NCI-H69 (cell line): ENCODE results near the gene RIMBP2.

Experiments used
- DNase-seq: peaks from one replicate; lab custom pipeline; 2025; lab: John Stamatoyannopoulos, UW

RIMBP2 gene

GRCh38 chr12:130737731-130738130 lies 21.6 kb upstream of the RIMBP2 start:
- no peak for DNase-seq

GRCh38 chr12:130729344-130729743 lies 13.2 kb upstream of the RIMBP2 start:
- DNase-seq = no peak

GRCh38 chr12:130728158-130729058 lies 12.3 kb upstream of the RIMBP2 start:
- no peak for DNase-seq

GRCh38 chr12:130719263-130719859 lies 3.3 kb upstream of the RIMBP2 start:
- DNase-seq = no peak

- DNase-seq = no peak
These were observed 1.7 kb upstream of the RIMBP2 start for GRCh38 chr12:130717752-130718151.

GRCh38 chr12:130716969-130717366 lies 869 bp upstream of the RIMBP2 start:
- DNase-seq = no peak

- peak; percentile 53 for DNase-seq
These were observed 725 bp downstream of the RIMBP2 start for GRCh38 chr12:130715150-130715997.

GRCh38 chr12:130714591-130715149 lies 1.4 kb downstream of the RIMBP2 start:
- DNase-seq = peak; percentile 20

GRCh38 chr12:130714091-130714590 lies 2.0 kb downstream of the RIMBP2 start:
- DNase-seq = peak; percentile 6

- no peak for DNase-seq
These were observed 2.5 kb downstream of the RIMBP2 start for GRCh38 chr12:130713581-130713991.

- no peak for DNase-seq
These were observed 3.6 kb downstream of the RIMBP2 start for GRCh38 chr12:130712346-130713065.

GRCh38 chr12:130711756-130712155 lies 4.3 kb downstream of the RIMBP2 start:
- DNase-seq = no peak

GRCh38 chr12:130710733-130711080 lies 5.4 kb downstream of the RIMBP2 start:
- DNase-seq = no peak

GRCh38 chr12:130709971-130710732 lies 5.9 kb downstream of the RIMBP2 start:
- DNase-seq = no peak

- DNase-seq = no peak
These were observed 6.7 kb downstream of the RIMBP2 start for GRCh38 chr12:130709151-130709970.

- DNase-seq = no peak
These were observed 7.5 kb downstream of the RIMBP2 start for GRCh38 chr12:130708648-130709047.

- DNase-seq = no peak
These were observed 8.6 kb downstream of the RIMBP2 start for GRCh38 chr12:130707571-130707891.

GRCh38 chr12:130706885-130707570 lies 9.1 kb downstream of the RIMBP2 start:
- DNase-seq = no peak

GRCh38 chr12:130706311-130706710 lies 9.8 kb downstream of the RIMBP2 start:
- no peak for DNase-seq
